Measurements from ENCODE around the gene IQCE. TPM values are rescaled to one million over a fixed set of nuclear protein-coding genes. Genes with fewer than 3 reads are reported as not detected.

The IQCE gene
- total RNA-seq, 1 donor from 2014 or later, result 11.4 TPM

GRCh38 chr7:2523461-2523936 lies 35.3 kb upstream of the IQCE start:
- TF ChIP-seq CTCF (IDR thresholded peaks at IDR 0.05), result no peak
- H3K4me1 ChIP-seq, result peaks cover 6 to 27% of the 10 kb centered on the region in 2 donors
- no peak overlapping the region for H3K27ac ChIP-seq
- peaks cover 26% of the 10 kb centered on the region for H3K27me3 ChIP-seq
- intact Hi-C loops (cut with DNase I), result no loop called here
- DNase-seq (ENCODE audit: low spot score in 2 of 2), result no peak
- H3K9me3 ChIP-seq, result no peaks in the 10 kb centered on the region
- H3K36me3 ChIP-seq, result no peaks in the 10 kb centered on the region
- peak overlapping the region in 1 of 2 donors; percentile 74 for H3K4me3 ChIP-seq

GRCh38 chr7:2523941-2524807 lies 34.6 kb upstream of the IQCE start:
- DNase-seq (ENCODE audit: low spot score in 2 of 2), result no peak
- peaks cover 26% of the 10 kb centered on the region for H3K27me3 ChIP-seq
- H3K27ac ChIP-seq, result no peak overlapping the region
- no peaks in the 10 kb centered on the region for H3K9me3 ChIP-seq
- TF ChIP-seq CTCF (IDR thresholded peaks at IDR 0.05), result no peak
- peak overlapping the region in 1 of 2 donors; percentile 74 for H3K4me3 ChIP-seq
- intact Hi-C loops (cut with DNase I), result no loop called here
- peaks cover 1 to 29% of the 10 kb centered on the region in 2 donors for H3K4me1 ChIP-seq
- no peaks in the 10 kb centered on the region for H3K36me3 ChIP-seq

GRCh38 chr7:2524808-2525657 lies 33.7 kb upstream of the IQCE start:
- Histone ChIP-seq H3K4me1 (peaks cover 0 to 28% of the 10 kb centered on the region in 2 donors), H3K9me3 (no peaks in the 10 kb centered on the region), H3K4me3 (no peak overlapping the region), H3K27me3 (peaks cover 26% of the 10 kb centered on the region), H3K27ac (no peak overlapping the region), H3K36me3 (no peaks in the 10 kb centered on the region)
- TF ChIP-seq CTCF (IDR thresholded peaks at IDR 0.05), result no peak
- intact Hi-C loops (cut with DNase I), result no loop called here
- no peak for DNase-seq (ENCODE audit: low spot score in 2 of 2)

- no peak for DNase-seq (ENCODE audit: low spot score in 2 of 2)
- Histone ChIP-seq H3K9me3 (no peaks in the 10 kb centered on the region), H3K27ac (no peak overlapping the region), H3K4me3 (no peak overlapping the region), H3K4me1 (peaks cover 0 to 21% of the 10 kb centered on the region in 2 donors), H3K27me3 (peaks cover 26% of the 10 kb centered on the region), H3K36me3 (no peaks in the 10 kb centered on the region)
- intact Hi-C loops (cut with DNase I), result no loop called here
- no peak for TF ChIP-seq CTCF (IDR thresholded peaks at IDR 0.05)
Observed at GRCh38 chr7:2525658-2526630, 32.8 kb upstream of the IQCE start.
